Panc1 (cell line): ENCODE data around the gene AP3D1. TPM values are rescaled to one million over a fixed set of nuclear protein-coding genes. Genes with fewer than 3 reads are reported as not detected.

Source experiments
- ATAC-seq: fragments of 200-7000 bp; cut with Tn5 transposase; 2 replicates; pipeline ENCODE4 v1.9.1; 2020; ENCODE audit warnings: mild to moderate bottlenecking, moderate library complexity
- BruUV-seq: library from RNA; stranded (reverse); fragments of 400-500 nt; replicated peaks from 2 replicates; lab custom pipeline; 2021; lab: Mats Ljungman, UMichigan
- CTCF ChIA-PET: fragments of 300-600 bp; sonication (Branson Sonifier 250); formaldehyde crosslinking; loops from one replicate; lab custom pipeline; 2022; ENCODE audit warnings: antibody characterized with exemption; lab: Charles Lee
- POLR2A ChIA-PET: fragments of 300-600 bp; sonication (Branson Sonifier 250); formaldehyde crosslinking; loops from one replicate; lab custom pipeline; 2022; ENCODE audit warnings: antibody characterized with exemption; lab: Charles Lee
- DNase-seq: peaks from one replicate; pipeline ENCODE4 v3.0.0-alpha.2; 2010; ENCODE audit warnings: low read depth, low spot score
- H3K27ac ChIP-seq: 2 replicates; pipeline ENCODE4 v1.5.1; 2011; ENCODE audit warnings: mild to moderate bottlenecking, low read length, inconsistent platforms
- H3K27me3 ChIP-seq: fragments of 200-500 bp; sonication (Bioruptor generic); 2 replicates; pipeline ENCODE4 v1.6.0; 2014; ENCODE audit warnings: low read length, inconsistent platforms; ENCODE audit not compliant: control insufficient read depth, insufficient read depth
- H3K36me3 ChIP-seq: fragments of 200-500 bp; sonication (Bioruptor generic); 2 replicates; pipeline ENCODE4 v1.5.1; 2014; ENCODE audit warnings: inconsistent platforms, mild to moderate bottlenecking, low read length, moderate library complexity; ENCODE audit not compliant: control insufficient read depth, insufficient read depth
- H3K4me1 ChIP-seq: 2 replicates; pipeline ENCODE4 v1.5.1; 2011; ENCODE audit warnings: inconsistent platforms, mild to moderate bottlenecking, low read length, moderate library complexity; ENCODE audit not compliant: control insufficient read depth, insufficient read depth
- H3K4me3 ChIP-seq, 2 experiments: 2 replicates each; pipeline ENCODE4 v1.5.1; 2011 to 2012; ENCODE audit warnings: low read depth in 2 of 2, low read length in 2 of 2, mild to moderate bottlenecking in 2 of 2, inconsistent platforms in 1 of 2, moderate library complexity in 1 of 2
- H3K9me3 ChIP-seq: fragments of 200-500 bp; sonication (Bioruptor generic); 2 replicates; pipeline ENCODE4 v1.5.1; 2014; ENCODE audit warnings: low read depth, mild to moderate bottlenecking, inconsistent platforms, low read length, moderate library complexity; ENCODE audit not compliant: control insufficient read depth, insufficient read depth
- POLR2AphosphoS5 ChIP-seq: IDR thresholded peaks from 2 replicates; pipeline ENCODE4 v1.6.1; 2012; ENCODE audit warnings: mild to moderate bottlenecking, low read depth, low read length, moderate library complexity
- REST ChIP-seq, 2 experiments: IDR thresholded peaks; 2 replicates each; pipeline ENCODE4 v1.6.1; 2011 to 2012; ENCODE audit warnings: low read depth in 2 of 2, control low read depth in 1 of 2, low read length in 1 of 2, mild to moderate bottlenecking in 1 of 2, moderate library complexity in 1 of 2; ENCODE audit not compliant: insufficient read depth in 1 of 2
- SIN3A ChIP-seq: IDR thresholded peaks from 2 replicates; pipeline ENCODE4 v1.6.1; 2012; ENCODE audit warnings: low read depth, mild to moderate bottlenecking, low read length, moderate library complexity, borderline replicate concordance; ENCODE audit not compliant: insufficient read depth
- TCF7L2 ChIP-seq: IDR thresholded peaks from 2 replicates; pipeline ENCODE4 v1.6.1; 2011; ENCODE audit warnings: mild to moderate bottlenecking, low read depth, low read length, inconsistent platforms
- in situ Hi-C: cut with HindIII; loops from 2 replicates; pipeline ENCODE4 v1.10.0; 2016; ENCODE audit warnings: low sequenced_read_pairs, low pct_unique_long_range_greater_than_20kb
- intact Hi-C: fragments of 100-400 bp; cut with micrococcal nuclease; formaldehyde crosslinking; loops from one replicate; pipeline ENCODE4 v1.10.0; 2022; ENCODE audit not compliant: unreplicated experiment
- total RNA-seq: library from RNA; stranded (reverse); gene quantifications from one replicate; pipeline ENCODE4 v1.2.1, GENCODE V29; 2021; ENCODE audit not compliant: unreplicated experiment
- TF ChIP-seq, protein P1 (sequence below): fragments of 450-650 bp; IDR thresholded peaks from 2 replicates; pipeline ENCODE4 v1.5.1; 2017; ENCODE audit warnings: mild to moderate bottlenecking

AP3D1 gene
- total RNA-seq, 1 experiment from 2014 or later: 167 TPM

DNA sequence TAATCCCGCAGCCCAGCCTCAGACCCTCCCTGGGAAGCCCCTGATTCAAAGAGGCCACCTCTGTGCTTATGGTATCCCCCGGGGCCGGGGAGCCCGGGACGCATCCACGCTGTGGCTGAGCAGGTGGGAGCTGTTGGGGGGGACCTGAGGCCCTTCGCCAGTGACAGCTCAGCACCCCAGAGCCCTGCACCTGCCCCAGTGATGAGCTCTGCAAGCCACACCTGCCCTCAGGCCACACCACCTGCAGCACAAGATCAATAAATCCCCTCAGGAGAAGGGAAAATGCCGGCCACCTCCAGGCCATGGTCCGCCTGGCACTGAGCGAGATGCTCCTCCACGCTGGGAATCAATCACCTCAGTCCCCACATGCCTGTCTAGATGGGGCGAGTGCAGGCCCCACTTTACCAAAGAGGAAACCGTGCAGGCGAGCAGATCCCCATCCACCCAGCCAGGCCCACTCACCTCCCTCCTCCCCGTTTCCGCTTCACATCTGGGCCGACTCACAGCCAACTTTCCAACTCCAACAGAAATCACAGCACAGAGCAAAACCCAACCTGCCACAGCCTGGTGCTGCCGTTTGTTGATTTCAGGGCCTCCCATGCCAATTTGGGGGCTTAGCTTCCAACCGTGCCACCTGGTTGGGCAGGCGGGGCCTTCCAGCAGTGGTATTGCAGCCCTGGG is 68.1 kb downstream of the AP3D1 start:
- DNase-seq: no peak
- no peak overlapping the region for H3K27ac ChIP-seq
- no peak for ATAC-seq
- no peaks in the 10 kb centered on the region for H3K9me3 ChIP-seq
- TSS peak; percentile 44 for BruUV-seq
- POLR2A ChIA-PET: interaction anchor here (0.6 kb wide), 1 partner anchor 77 kb away, joined by 10 read pairs; no protein-coding TSS in a partner anchor
- no peak overlapping the region for H3K4me3 ChIP-seq
- intact Hi-C loops: no loop called here
- H3K27me3 ChIP-seq: no peaks in the 10 kb centered on the region
- no peaks in the 10 kb centered on the region for H3K36me3 ChIP-seq
- H3K4me1 ChIP-seq: no peaks in the 10 kb centered on the region
- in situ Hi-C loops: no loop called here
- CTCF ChIA-PET: no interaction called here
- TF ChIP-seq SIN3A (no peak), TCF7L2 (no peak), REST (IDR thresholded peaks at IDR 0.05; ENCODE audit: insufficient read depth in 1 of 2, low read depth in 2 of 2, low read length in 1 of 2) (no peak), POLR2AphosphoS5 (no peak)
- TF ChIP-seq, protein P1, sequence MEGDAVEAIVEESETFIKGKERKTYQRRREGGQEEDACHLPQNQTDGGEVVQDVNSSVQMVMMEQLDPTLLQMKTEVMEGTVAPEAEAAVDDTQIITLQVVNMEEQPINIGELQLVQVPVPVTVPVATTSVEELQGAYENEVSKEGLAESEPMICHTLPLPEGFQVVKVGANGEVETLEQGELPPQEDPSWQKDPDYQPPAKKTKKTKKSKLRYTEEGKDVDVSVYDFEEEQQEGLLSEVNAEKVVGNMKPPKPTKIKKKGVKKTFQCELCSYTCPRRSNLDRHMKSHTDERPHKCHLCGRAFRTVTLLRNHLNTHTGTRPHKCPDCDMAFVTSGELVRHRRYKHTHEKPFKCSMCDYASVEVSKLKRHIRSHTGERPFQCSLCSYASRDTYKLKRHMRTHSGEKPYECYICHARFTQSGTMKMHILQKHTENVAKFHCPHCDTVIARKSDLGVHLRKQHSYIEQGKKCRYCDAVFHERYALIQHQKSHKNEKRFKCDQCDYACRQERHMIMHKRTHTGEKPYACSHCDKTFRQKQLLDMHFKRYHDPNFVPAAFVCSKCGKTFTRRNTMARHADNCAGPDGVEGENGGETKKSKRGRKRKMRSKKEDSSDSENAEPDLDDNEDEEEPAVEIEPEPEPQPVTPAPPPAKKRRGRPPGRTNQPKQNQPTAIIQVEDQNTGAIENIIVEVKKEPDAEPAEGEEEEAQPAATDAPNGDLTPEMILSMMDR: no peak

- no peaks in the 10 kb centered on the region for H3K36me3 ChIP-seq
- no TSS peak for BruUV-seq
- no peaks in the 10 kb centered on the region for H3K27me3 ChIP-seq
- H3K4me1 ChIP-seq: no peaks in the 10 kb centered on the region
- ChIA-PET CTCF (no interaction called here), POLR2A (no interaction called here)
- H3K9me3 ChIP-seq: no peaks in the 10 kb centered on the region
- no peak overlapping the region for H3K27ac ChIP-seq
- no peak for ATAC-seq
- no peak for TF ChIP-seq SIN3A
- no peak for TF ChIP-seq POLR2AphosphoS5
- no peak for TF ChIP-seq REST (IDR thresholded peaks at IDR 0.05; ENCODE audit: insufficient read depth in 1 of 2, low read depth in 2 of 2, low read length in 1 of 2)
- no peak for TF ChIP-seq TCF7L2
- TF ChIP-seq, protein P1: no peak
- DNase-seq: no peak
- intact Hi-C loops (no loop called here), in situ Hi-C loops (no loop called here)
- H3K4me3 ChIP-seq: no peak overlapping the region
These were observed 69.2 kb downstream of the AP3D1 start for GRCh38 chr19:2081873-2082810.
